IMR-90 (cell line): Measurements from ENCODE around the gene OSGIN1. TPM values are rescaled to one million over a fixed set of nuclear protein-coding genes. Genes with fewer than 3 reads are reported as not detected.
"Not testable (repeated sequence)": the region's sequence is repeated elsewhere in the genome, so short reads cannot be mapped to it uniquely, and the experiment has no call there.

Experiments
- ATAC-seq: fragments of 200-7000 bp; cut with Tn5 transposase; 2 replicates; pipeline ENCODE4 v1.9.1; 2020; ENCODE audit warnings: low read depth, mild to moderate bottlenecking, moderate library complexity
- BruUV-seq: library from RNA; stranded (reverse); fragments of 400-500 nt; replicated peaks from 2 replicates; lab custom pipeline; 2021; lab: Mats Ljungman, UMichigan
- CTCF ChIA-PET: fragments of 300-600 bp; formaldehyde crosslinking; extraction: SDS; loops from one replicate; lab custom pipeline; 2021; ENCODE audit warnings: antibody characterized with exemption; lab: Yijun Ruan, JAX
- POLR2A ChIA-PET: fragments of 300-600 bp; sonication (Branson Sonifier 250); formaldehyde crosslinking; loops from one replicate; lab custom pipeline; 2022; ENCODE audit warnings: antibody characterized with exemption; ENCODE audit not compliant: unreplicated experiment; lab: Charles Lee
- DNase-seq: peaks from one replicate; pipeline ENCODE4 v3.0.0; 2013
- H2AFZ ChIP-seq: replicated peaks from 2 replicates; pipeline ENCODE3; 2013; ENCODE audit warnings: low read length, mild to moderate bottlenecking; ENCODE audit not compliant: poor library complexity
- H2AK5ac ChIP-seq: 2 replicates; pipeline ENCODE4 v1.6.1; 2013; ENCODE audit warnings: low read depth, low read length, inconsistent platforms
- H2AK9ac ChIP-seq: replicated peaks from 2 replicates; pipeline ENCODE3; 2013; ENCODE audit warnings: mild to moderate bottlenecking, low read depth, low read length, moderate library complexity; ENCODE audit not compliant: poor library complexity
- H2BK120ac ChIP-seq: 2 replicates; pipeline ENCODE4 v1.6.1; 2013; ENCODE audit warnings: low read depth, low read length, inconsistent platforms
- H2BK15ac ChIP-seq: 3 replicates; pipeline ENCODE4 v1.6.1; 2013; ENCODE audit warnings: low read depth, low read length, inconsistent platforms
- H2BK20ac ChIP-seq: 2 replicates; pipeline ENCODE4 v1.6.1; 2013; ENCODE audit warnings: low read depth, mild to moderate bottlenecking, inconsistent platforms, low read length, moderate library complexity
- H2BK5ac ChIP-seq: 2 replicates; pipeline ENCODE4 v1.6.1; 2013; ENCODE audit warnings: mild to moderate bottlenecking, low read depth, low read length, inconsistent platforms; ENCODE audit not compliant: poor library complexity, severe bottlenecking
- H3K14ac ChIP-seq: replicated peaks from 2 replicates; pipeline ENCODE4 v1.6.1; 2013; ENCODE audit warnings: low read depth, low read length, inconsistent platforms
- H3K18ac ChIP-seq: 2 replicates; pipeline ENCODE4 v1.6.1; 2013; ENCODE audit warnings: low read depth, low read length, control low read depth
- H3K23ac ChIP-seq: 2 replicates; pipeline ENCODE4 v1.6.1; 2013; ENCODE audit warnings: low read depth, low read length, inconsistent platforms
- H3K27ac ChIP-seq: 2 replicates; pipeline ENCODE4 v1.5.1; 2013; ENCODE audit warnings: mild to moderate bottlenecking, control low read depth, low read length; ENCODE audit not compliant: insufficient read depth
- H3K27me3 ChIP-seq: 2 replicates; pipeline ENCODE4 v1.6.1; 2013; ENCODE audit warnings: low read length; ENCODE audit not compliant: control insufficient read depth, insufficient read depth
- H3K36me3 ChIP-seq: 2 replicates; pipeline ENCODE4 v1.6.1; 2013; ENCODE audit warnings: low read length, mixed read lengths; ENCODE audit not compliant: control insufficient read depth, insufficient read depth
- H3K4ac ChIP-seq: 2 replicates; pipeline ENCODE4 v1.6.1; 2013; ENCODE audit warnings: low read depth, low read length, inconsistent platforms
- H3K4me1 ChIP-seq: 2 replicates; pipeline ENCODE4 v1.6.1; 2013; ENCODE audit warnings: low read length, mixed read lengths; ENCODE audit not compliant: control insufficient read depth, insufficient read depth
- H3K4me2 ChIP-seq: 2 replicates; pipeline ENCODE4 v1.6.1; 2013; ENCODE audit warnings: low read depth, mild to moderate bottlenecking, control low read depth, low read length, moderate library complexity
- H3K4me3 ChIP-seq: 2 replicates; pipeline ENCODE4 v1.5.1; 2013; ENCODE audit warnings: low read depth, mild to moderate bottlenecking, control low read depth, low read length, moderate library complexity; ENCODE audit not compliant: insufficient read depth
- H3K56ac ChIP-seq: 2 replicates; pipeline ENCODE4 v1.6.1; 2013; ENCODE audit warnings: low read length, inconsistent platforms; ENCODE audit not compliant: insufficient read depth; ENCODE audit errors: extremely low read depth
- H3K79me1 ChIP-seq, 2 experiments: 2 replicates each; pipeline ENCODE4 v1.6.1; 2013; ENCODE audit warnings: low read length in 2 of 2, inconsistent platforms in 1 of 2, low read depth in 1 of 2
- H3K9ac ChIP-seq: 2 replicates; pipeline ENCODE4 v1.6.1; 2013; ENCODE audit warnings: low read depth, low read length, control low read depth
- H3K9me1 ChIP-seq: 2 replicates; pipeline ENCODE4 v1.6.1; 2013; ENCODE audit warnings: low read length, inconsistent platforms; ENCODE audit not compliant: insufficient read depth
- H3K9me3 ChIP-seq: 2 replicates; pipeline ENCODE4 v1.6.1; 2013; ENCODE audit warnings: low read length; ENCODE audit not compliant: control insufficient read depth, insufficient read depth
- H4K20me1 ChIP-seq: 2 replicates; pipeline ENCODE4 v1.6.1; 2013; ENCODE audit warnings: low read length, inconsistent platforms; ENCODE audit not compliant: insufficient read depth
- H4K5ac ChIP-seq: 2 replicates; pipeline ENCODE4 v1.6.1; 2013; ENCODE audit warnings: mild to moderate bottlenecking, low read depth, low read length, control low read depth
- H4K8ac ChIP-seq, 2 experiments: 2 replicates each; pipeline ENCODE4 v1.6.1; 2013; ENCODE audit warnings: low read depth in 2 of 2, low read length in 2 of 2, control low read depth in 1 of 2, inconsistent platforms in 1 of 2
- H4K91ac ChIP-seq: 2 replicates; pipeline ENCODE4 v1.6.1; 2013; ENCODE audit warnings: low read depth, low read length, inconsistent platforms; ENCODE audit not compliant: insufficient read depth
- WGBS, 2 experiments: methylation state at CpG; one replicate each; pipeline versions ENCODE4 v1.1.5 to v1.1.7; 2013; ENCODE audit warnings: missing lambda C conversion rate in 2 of 2; ENCODE audit not compliant: insufficient read length in 1 of 2; ENCODE audit errors: extremely low coverage in 2 of 2; 5-methylcytosine and 5-hydroxymethylcytosine counted together
- dilution Hi-C: fragments of 300-500 bp; cut with HindIII; formaldehyde crosslinking; loops from one replicate; pipeline ENCODE4 v1.14.3; 2018; ENCODE audit warnings: low sequenced_read_pairs; ENCODE audit not compliant: unreplicated experiment
- in situ Hi-C: fragments of 300-500 bp; cut with MboI; formaldehyde crosslinking; loops from 3 replicates; pipeline ENCODE4 v1.14.3; 2019; ENCODE audit warnings: low sequenced_read_pairs, inconsistent platforms, mixed read lengths
- intact Hi-C: fragments of 100-400 bp; cut with micrococcal nuclease; formaldehyde crosslinking; loops from 2 replicates; pipeline ENCODE4 v1.10.0; 2022
- polyA plus RNA-seq, 3 experiments: library from polyadenylated mRNA; depleted of rRNA; stranded (reverse); fragments of >200 nt; gene quantifications; 2 replicates each; pipeline ENCODE4 v1.2.3, GENCODE V29; 2012; ENCODE audit warnings: low replicate concordance in 1 of 3
- total RNA-seq: library from RNA; depleted of rRNA; stranded (reverse); fragments of >200 nt; gene quantifications from 2 replicates; pipeline ENCODE4 v1.2.3, GENCODE V29; 2012

Gene OSGIN1
- total and polyA plus RNA-seq, 2 of the 4 experiments (the other 2 are of a cell fraction): 0.90 to 6.4 TPM

GRCh38 chr16:83941546-83941945, 11.5 kb upstream of the OSGIN1 start:
- H2BK120ac ChIP-seq, BruUV-seq, H4K5ac ChIP-seq, H3K79me1 ChIP-seq, dilution Hi-C loops, intact Hi-C loops, H4K8ac ChIP-seq, ATAC-seq, H2AK5ac ChIP-seq, POLR2A ChIA-PET, H3K4me3 ChIP-seq, H3K9ac ChIP-seq, H3K14ac ChIP-seq, H2BK20ac ChIP-seq, CTCF ChIA-PET, DNase-seq, H3K56ac ChIP-seq, H3K23ac ChIP-seq, H4K91ac ChIP-seq, H2BK15ac ChIP-seq, H3K9me3 ChIP-seq, H3K4ac ChIP-seq, H3K9me1 ChIP-seq, in situ Hi-C loops, H3K4me2 ChIP-seq, H3K36me3 ChIP-seq, H2BK5ac ChIP-seq, H4K20me1 ChIP-seq, H2AK9ac ChIP-seq, H3K27me3 ChIP-seq, H3K4me1 ChIP-seq, H3K18ac ChIP-seq, H2AFZ ChIP-seq, H3K27ac ChIP-seq: not testable (repeated sequence)
- WGBS, 2 experiments: no CpG with 5 or more reads among the region's 9 CpGs
